Activated CD4-positive, CD25-positive, alpha-beta regulatory T cell treated with anti-CD3 and anti-CD28 coated beads, Interleukin-2, amount 50 U/mL, for 24 hours (primary cell): Measurements from ENCODE around the gene MGMT.

ENCODE experiments used
- ATAC-seq, 2 donors: fragments of 150-1000 bp; cut with Tn5 transposase; one replicate each; pipeline ENCODE4 v1.10.0; 2021; ENCODE audit warnings: mild to moderate bottlenecking in 1 of 2, moderate library complexity in 1 of 2

Gene MGMT

DNA sequence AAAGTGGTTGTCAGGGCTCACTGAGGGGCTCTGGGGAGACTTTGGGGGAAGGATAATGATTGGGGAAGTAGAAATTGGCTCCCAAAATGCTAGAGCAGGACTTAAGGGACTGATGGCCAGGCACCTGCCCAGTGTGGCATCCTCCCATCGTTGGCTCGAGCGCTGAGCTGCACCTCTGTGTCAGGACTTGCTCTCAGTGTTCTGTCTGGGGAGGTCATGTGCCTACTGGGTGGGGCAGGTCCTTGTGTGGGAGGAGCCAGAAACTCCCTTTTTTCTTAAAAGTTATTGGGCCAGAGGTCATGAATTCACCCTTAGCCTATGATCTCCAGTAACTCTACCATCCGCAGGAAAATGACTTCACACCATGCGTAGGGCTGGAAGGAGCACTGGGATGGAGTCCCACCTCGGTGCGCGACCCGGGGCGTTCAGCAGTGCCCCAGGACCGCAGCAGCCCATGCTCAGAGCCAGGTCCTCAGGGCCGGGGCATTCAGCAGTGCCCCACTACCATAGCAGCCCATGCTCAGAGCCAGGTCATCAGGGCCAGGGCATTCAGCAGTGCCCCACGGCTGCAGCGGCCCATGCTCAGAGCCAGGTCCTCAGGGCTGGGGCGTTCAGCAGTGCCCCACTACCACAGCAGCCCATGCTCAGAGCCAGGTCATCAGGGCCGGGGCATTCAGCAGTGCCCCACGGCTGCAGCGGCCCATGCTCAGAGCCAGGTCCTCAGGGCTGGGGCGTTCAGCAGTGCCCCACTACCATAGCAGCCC, 275.1 kb downstream of the MGMT start:
- ATAC-seq: no peak

DNA sequence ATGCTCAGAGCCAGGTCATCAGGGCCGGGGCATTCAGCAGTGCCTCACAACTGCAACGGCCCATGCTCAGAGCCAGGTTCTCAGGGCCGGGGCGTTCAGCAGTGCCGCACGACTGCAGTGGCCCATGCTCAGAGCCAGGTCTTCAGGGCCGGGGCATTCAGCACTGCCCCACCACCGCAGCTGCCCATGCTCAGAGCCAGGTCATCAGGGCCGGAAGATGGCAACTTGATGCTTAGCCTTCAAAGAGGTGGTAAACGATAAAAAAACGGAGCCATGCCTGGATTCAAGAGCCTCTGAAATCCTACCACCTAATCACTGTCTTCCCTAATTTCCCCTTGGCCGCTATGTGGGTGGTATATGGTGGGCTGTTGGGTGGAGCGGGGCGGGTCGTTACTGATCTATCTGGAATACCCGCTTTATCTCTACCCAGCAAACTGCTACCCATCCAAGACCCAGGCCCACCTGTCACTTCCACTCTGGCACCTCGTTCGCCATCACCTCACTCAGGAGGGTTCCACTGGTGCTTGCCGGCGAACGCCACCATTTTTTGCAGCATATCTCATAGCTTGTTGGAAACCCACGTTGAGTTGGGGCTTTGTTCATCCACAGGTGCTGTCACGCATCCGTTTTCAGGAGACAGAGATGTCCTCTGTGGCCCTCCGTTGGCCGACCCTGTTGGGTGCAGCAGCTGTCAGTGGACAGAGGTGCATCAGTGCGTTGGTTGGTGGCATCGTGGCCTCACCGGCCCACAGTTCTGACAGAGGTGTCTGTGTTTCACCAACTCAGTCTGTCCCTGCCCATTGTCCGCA, 275.9 kb downstream of the MGMT start:
- no peak for ATAC-seq

DNA sequence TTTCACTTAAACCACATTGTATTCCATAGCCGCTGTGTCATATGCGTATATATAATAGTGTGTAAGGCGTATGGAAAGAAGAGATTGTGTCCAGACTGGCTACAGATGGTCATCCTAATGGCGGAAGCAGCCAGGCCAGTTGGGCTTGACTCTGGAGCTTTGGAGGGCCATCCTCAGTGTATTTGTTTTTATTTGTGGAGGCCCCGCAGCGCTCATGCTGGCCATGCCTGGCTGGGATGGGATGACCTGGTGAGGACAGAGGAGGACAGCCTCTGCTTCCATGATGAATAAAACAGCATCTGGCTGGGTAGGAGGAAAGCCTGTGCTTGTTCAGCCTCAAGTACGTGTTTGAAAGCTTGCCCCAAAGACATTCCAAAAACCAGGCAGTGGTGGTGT, 276.7 kb downstream of the MGMT start:
- no peak for ATAC-seq

DNA sequence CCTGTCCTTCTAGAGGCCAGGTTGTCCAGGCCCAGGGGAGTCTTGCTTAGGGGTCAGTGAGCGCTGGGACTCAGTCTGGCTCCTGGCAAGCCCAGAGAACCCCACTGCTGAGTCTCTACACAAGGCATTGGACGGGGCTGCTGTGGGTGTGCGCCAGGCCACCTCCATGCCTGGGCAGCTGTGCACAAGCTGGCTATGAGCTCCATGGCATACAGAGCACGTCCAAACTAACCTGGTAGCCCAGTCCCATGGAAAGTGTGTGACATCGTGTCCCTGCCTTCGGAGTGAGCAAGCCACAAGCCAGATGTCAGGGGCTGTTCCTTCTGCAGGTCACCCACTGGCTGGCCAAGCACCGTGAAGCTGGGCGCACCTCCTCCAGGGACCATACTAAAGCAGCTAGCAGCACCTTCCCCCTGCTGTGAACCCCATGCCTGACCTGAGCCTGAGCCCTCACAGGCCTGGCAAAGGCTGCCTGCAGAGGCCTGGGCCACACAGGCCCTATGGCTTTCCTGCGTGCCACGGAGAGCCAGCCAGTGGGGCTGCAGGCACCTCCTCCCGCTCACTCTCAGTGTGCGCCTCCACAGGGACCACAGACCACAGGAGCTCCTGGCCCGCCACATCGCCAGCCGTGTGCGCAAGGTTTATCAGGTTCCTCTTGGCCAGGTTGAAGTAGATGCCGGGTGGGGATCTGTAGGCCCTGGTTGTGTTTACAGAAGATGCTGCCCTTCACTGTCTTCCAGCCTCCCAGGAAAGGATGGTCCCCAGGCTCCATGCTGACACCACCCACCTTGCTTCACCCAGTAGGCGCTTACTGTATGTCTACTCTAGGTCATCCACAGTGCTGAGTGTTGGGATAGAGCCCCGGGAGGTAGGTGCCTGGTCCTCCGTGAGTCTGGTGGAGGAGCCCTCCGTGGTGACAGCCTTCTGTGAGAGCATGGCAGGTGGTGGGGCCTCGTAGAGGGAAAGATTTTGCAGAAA, 277.4 kb downstream of the MGMT start:
- no peak for ATAC-seq

DNA sequence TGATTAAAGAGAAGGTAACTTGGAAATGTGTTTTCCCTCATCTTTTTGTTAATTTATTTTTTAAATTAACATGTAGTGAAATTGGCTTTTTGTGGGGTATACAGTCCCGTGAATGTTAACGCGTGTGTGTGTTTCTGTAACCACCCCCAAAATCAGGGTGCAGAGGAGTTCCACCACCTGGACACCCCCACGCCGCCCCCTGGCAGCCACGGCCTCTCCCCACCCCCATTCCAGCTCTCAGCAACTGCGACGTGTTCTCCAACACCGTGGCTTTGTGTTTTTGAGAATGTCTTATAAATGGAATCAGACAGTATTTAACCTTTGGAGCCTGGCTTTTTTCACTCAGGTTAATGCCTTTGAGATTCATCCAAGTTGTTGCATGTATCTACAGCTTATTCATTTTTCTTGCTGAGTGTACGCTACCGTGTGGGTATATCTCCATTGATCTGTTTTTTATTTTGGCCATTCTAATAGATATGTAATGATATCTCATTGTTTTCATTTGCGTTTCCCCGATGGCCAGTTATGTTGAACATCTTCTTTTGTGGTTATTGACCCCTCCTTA, 278.2 kb downstream of the MGMT start:
- ATAC-seq: no peak

DNA sequence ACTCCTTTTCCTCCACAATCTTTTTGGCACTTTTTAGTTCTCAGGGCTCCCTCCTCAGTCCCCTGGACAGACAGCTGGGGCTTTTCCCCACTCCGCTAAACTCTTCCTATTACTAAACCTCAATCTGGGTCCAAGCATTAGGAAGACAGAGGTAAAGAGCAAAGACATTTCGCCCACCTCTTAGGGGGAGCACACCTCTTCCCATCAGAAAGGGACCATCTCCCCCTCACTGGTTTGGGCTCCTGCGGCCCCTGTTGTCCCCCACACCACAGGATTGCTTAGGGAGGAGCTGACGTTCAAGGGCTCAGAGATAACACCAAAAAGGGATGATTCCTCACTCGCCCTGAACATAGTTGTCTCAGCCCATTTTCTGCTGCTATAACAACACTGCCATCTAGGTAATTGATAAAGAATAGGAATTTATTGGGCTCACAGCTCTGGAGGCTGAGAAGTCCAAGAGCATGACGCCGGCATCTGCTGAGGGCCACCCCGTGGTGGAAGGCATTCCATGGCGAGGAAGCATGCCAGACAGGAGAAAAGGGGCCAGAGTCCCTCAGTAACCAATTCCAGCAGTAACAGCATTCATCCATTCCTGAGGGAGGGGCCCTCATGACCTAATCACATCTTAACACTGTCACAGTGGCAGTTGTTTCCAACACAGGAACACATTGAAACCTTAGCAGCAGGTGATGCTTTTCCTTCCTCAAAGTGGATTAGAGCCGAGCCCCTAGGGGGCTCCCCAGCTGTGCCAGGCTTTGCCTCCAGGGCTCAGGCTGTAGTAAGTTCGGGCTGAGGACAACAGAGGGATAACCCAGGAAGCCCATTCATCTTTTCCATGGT, 287.4 kb downstream of the MGMT start:
- ATAC-seq: no peak

DNA sequence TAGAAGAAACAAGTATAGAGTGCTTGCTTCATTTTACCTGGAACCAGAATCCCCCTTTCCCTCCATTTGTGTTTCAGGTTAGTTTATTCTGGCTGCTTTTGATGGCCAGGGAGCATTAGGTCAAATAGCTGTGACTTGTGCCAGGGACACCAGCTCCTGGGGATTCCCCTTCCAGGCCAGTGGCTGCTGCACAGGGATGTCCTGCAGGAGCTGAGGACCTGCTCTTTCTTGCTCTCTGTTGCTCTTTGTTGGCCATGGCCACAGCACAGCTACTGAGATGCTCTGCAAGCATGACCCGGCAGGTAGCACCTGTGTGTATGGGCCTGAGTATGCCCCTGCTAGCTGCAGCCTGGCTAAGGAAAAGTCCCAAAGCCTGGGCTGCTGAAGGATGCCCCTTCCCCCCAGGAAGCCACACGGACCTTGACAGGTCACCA, 288.1 kb downstream of the MGMT start:
- no peak for ATAC-seq

DNA sequence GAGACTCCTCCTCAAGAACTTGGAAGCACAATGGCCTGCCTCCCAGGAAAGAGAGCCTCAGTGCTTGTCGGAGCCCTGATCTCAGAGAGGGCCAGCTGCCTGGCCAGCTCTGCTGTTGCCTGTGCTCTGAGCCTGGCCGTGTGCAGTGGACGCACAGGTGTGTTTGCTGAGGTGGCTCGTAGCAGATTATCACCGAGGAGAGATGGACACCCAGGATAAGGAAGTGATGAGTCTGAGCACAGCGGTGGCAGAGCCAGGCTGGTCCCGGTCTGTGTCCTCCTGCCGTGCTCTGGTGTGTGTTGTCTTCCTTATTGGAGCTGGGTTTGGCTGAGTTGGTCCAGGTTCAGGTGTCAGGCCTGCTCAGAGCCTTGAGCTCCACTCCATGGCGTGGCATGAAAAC, 288.6 kb downstream of the MGMT start:
- no peak for ATAC-seq

DNA sequence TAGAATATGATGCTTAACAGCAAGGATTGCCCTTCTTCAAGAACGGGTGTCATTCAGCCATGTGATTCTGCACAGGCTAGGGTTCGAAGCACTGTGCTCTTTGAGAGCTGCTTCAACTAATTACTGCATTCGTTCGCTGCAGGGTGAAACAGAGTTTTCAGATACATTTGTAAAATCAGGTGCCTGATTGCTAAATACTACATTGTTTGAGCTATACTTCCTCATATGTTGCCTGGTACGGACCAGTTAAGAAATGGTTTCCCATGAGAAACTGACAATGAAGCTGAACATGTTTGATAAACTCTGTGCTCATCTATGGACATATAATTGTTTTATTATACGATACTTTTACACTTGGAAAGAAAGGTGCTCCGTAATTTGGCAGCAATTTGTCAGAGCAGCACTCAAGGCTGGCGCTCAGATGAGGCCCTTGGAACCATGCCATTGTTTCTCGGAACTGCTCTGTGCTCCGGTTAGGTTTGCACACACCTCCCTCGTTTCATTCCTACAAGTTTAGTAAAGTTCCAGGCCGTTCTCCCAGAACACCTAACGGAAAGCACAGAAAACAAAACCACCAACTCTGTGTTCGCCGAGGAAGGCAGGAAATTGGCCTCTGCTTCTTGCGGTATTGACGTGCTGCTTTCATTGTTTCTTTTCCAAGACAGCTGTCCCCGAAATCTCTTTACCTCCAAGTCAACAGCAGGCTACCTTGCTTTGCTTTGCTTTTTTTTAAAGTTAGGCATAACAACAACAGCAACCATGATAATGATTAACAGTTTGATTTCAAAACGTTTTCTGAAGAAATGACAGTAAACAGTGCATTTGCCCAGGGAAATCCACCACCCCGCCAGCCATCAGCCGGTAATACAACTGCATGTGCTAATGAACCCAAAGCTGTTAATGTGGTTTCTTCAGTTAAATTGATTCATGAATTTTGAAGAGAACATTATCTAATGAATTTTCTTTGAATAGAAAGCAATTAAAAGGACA, 290.2 kb downstream of the MGMT start:
- ATAC-seq: no peak

DNA sequence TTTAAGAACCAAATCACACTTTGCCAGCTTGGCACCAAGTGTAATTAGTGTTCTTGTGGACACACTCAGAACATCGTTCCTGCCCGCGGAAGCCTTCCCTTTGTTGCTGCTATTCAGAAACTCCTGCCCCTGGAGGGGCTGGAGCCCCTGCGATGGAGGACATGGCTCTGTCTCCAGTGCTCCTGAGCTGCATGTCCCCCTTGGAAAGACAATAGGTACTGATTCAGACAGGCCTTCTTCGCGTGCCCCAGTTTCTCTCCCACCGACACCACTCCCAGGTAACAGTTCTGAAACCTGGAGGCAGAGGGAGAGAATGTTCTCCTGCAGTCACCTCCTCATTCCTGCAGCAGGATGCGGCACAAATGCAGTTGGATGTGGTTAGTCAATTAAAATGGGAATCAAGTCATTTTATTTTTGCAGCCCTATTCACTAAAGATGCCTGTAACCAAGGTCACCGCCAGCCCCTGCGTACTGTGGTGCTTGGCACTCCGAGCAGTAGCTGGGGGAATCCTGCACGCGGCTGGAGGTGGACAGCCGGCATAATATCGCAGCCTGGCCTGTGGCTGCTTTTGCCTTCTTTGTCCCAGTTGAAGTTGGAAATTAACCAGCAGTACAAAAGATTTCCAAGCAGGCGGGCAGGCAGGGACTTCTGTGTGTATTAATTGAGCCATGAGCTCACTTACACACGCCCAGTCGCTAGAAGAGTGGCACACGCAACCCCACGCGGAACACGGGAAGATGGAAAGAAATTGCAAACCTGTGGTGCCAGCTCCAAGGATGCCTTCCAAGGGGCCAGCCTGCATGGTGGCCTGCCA, 291.4 kb downstream of the MGMT start:
- ATAC-seq: no peak

DNA sequence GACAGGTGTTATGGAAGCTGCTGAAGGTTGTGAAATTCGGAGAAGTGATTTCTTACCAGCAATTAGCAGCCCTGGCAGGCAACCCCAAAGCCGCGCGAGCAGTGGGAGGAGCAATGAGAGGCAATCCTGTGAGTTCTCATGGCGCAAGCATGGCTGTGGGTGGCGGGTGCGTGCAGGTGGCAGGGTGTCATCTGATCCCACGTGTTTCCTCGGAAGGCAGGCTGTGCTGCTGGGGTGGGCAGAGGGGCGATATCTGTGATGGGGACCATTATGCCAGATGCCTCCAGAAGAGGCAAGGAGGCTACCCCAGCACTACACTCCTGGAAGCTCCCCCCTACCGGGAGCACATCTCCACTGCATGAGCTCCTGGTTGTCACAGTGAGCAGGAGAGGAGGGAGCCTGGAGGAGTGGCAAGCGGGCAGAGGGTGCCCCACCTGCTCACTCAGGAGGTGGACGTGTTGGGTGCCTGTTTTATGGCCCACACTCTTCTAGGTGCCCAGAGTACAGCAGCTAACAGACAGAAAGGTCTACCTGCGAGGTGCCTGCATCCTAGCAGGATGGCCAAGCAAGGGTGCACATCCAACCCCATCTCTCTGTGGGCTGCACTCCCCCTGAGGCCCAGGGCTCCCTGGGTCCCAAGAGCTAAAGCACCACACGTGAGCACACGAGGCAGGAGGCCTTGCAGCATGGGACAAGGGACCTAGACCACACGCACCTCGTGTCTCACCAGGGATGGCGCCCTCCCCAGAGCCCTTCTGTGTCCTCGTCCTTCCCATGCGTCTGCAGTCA, 292.4 kb downstream of the MGMT start:
- no peak for ATAC-seq

DNA sequence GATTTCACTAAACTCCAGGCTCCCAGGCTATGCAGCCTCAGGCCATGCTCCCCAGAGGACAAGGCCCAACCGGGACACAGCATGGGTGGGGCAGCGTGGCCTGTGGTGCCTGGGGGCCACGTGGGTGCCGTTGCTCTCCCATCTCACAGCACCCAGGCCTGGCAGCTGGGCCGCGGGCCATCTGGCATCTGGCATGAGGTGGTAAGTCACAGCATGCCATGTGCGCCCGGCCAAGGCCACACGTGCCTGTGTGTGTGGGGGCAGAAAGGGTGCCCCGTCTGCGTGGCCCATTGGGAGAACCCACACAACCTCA, 292.9 kb downstream of the MGMT start:
- no peak for ATAC-seq

DNA sequence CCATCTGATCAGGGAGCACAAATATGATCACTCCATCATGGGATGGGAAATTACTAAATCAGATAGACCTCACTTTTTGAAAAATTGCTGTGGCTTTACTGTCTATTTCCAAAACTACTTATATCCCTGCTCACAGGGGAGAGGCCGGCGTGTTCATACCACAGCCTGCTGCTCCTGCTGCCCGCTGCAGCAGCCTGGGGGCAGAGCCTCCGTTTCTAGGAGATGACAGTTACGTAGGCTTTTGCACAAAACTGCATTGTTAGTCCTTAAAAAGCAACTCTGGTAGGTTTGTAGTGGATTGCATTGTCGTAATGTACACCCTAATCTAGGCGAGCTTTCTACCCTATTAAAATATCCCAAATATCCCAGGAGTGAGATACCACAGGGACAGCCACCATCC, 293.4 kb downstream of the MGMT start:
- no peak for ATAC-seq

DNA sequence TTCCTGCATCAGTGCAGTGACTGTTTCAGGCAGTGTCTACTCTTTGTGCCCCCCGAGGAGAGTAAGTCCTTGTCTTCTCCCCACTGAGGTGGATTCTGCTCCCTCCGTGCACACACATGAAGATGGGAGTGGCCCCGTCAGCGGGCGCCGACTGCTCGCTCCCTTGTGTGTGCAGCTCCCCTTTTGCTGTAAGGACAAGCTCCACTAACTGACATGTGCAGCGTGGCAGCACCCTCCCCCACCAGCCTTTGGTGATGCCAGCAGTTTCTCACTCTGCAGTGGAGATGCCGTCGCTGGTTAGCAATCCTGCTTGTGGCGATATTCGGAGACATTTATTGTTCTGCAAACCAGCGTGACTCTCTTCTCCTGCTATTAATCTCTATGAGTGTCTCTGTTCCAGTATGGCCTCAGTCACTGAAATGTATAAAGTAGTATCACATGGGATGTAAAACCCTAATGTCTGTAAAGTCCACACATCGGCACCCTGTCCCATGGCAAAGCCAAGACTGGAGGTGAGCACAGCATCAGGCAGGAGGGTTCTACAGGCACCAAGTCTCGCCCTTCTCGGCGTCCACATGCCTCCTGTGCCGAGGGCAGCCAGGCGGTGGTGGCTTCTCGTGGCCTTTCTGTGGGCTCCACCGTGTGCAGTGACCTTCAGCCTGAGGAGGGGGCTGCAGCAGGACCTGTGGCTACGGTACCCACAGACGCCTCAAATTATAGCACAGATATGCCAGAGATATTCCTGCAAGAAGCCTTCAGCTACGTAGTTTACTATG, 294.3 kb downstream of the MGMT start:
- no peak for ATAC-seq

DNA sequence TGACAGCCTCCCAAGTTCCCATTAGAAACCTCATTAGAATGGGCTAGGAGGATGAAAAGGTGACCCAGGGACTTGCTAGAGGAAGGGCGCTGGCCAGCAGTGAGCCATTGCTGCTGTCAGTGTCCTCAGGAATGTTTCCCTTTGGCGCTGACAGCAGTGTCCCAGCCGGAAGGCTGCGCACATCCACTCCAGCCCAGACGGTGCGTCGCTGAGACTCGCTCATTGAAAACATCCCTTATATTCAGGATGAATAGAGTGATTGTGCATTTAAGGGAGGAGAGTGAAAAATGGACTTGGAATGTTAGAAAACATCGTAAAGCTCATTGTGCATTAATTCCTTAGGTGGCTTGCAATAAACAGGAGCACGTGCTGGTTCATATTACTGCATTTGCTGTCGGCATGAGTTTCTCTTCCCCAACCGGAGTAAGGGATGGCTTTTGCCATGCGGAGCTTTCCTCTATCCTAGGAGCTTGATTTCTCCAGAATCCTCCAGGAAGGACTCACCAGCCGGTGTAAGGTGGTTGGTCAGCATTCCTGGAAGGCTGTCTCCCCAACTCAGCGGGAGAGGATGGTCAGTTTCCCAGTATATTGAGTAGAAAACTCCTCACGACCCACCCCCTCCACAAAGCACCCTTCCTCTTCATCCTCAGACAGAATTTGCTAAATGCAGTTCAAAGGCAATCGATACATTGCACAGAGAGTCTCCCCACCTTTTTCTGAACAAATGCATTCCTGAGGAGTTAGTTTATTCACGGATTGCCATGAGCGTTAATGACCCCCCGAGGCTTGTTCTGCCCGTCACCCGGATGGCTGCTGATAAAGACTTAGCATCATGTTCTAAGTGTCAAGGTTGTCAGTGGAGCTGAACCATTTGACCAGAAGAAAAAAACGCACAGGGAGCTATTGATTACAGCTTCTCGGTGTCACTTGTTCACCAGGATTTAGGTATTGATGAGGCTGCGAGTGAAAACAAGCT, 295.2 kb downstream of the MGMT start:
- ATAC-seq: no peak

DNA sequence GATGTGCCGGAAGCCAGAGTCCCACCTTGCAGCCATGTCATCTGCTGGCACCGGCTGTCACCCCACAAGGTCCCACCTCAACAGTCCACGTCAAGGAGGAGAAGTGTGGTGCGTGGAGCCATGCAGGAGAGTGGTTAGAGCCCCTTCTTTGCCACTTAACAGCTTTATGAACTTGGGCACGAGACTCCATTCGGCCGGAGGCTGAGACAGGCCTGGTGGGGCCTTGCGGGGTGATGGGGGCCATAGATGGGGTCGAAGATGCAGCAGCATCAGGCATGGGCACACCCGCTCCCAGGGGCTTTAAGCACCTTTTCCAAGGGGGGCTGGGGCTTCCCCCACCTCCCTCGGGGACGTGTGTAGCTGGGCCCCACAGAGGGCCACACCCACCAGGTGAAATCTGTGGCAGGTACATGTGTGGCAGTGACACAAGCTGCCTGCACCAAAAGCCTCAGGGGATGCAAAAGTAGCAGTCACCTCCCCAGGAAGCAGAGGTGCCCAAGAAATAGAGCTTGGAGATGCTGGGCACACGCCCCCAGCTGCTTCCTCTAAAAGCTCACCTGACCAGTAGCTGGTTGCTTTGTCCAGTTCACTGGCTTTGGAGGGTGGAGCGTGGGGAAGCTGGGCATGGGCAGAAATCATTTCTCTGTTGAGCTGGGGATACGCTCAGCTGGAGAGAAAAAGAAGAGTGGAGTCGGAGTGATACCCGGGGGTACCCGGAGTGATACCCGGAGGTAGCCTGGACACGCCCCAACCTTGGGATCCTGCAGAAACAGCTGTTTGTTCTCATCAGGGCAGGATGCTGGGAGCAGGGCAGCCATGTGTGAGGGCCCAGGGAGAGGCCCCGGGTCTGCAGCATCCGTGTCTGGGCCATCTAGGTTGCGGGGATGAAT, 297.2 kb downstream of the MGMT start:
- no peak for ATAC-seq
